ENCODE data around the gene LZTR1. TPM values are rescaled to one million over a fixed set of nuclear protein-coding genes. Genes with fewer than 3 reads are reported as not detected.

The LZTR1 gene
- total RNA-seq, 1 experiment from 2014 or later = 40.2 TPM

GRCh38 chr22:21044931-21045584 is 63.0 kb downstream of the LZTR1 start:
- DNase-seq (ENCODE audit: low read depth, low spot score) (no peak), ATAC-seq (peak; percentile 32)
- Histone ChIP-seq H3K27me3 (ENCODE audit: control insufficient read depth, insufficient read depth, low read length) (no peaks in the 10 kb centered on the region), H3K4me3 (ENCODE audit: low read depth in 2 of 2, low read length in 2 of 2) (peak overlapping the region; percentile 39 to 61), H3K27ac (ENCODE audit: low read length) (no peak overlapping the region), H3K4me1 (ENCODE audit: control insufficient read depth, insufficient read depth, low read length) (peaks cover 5% of the 10 kb centered on the region; the same call in 1 of the 2 replicates), H3K36me3 (ENCODE audit: control insufficient read depth, insufficient read depth, low read length) (no peaks in the 10 kb centered on the region), H3K9me3 (ENCODE audit: control insufficient read depth, insufficient read depth, low read depth, low read length) (no peaks in the 10 kb centered on the region)
- TF ChIP-seq CTCF (IDR thresholded peaks at IDR 0.05) (no peak), REST (IDR thresholded peaks at IDR 0.05; ENCODE audit: insufficient read depth in 1 of 2, low read depth in 2 of 2, low read length in 1 of 2) (no peak), SIN3A (IDR thresholded peaks at IDR 0.05; ENCODE audit: borderline replicate concordance, insufficient read depth, low read depth, low read length) (no peak), TCF7L2 (IDR thresholded peaks at IDR 0.05; ENCODE audit: low read depth, low read length) (no peak), POLR2AphosphoS5 (IDR thresholded peaks at IDR 0.05; ENCODE audit: low read depth, low read length) (no peak)
- intact Hi-C loops (cut with micrococcal nuclease; ENCODE audit: unreplicated experiment) = no loop called here
- ChIA-PET CTCF (no interaction called here), POLR2A (interaction anchor here (0.6 kb wide), 1 partner anchor 52 kb away, joined by 3 read pairs; no protein-coding TSS in a partner anchor)
- BruUV-seq (replicated peaks) = no TSS peak
- in situ Hi-C loops (cut with HindIII; ENCODE audit: low pct_unique_long_range_greater_than_20kb, low sequenced_read_pairs) = no loop called here

- POLR2A ChIA-PET = no interaction called here
- in situ Hi-C loops (cut with HindIII; ENCODE audit: low pct_unique_long_range_greater_than_20kb, low sequenced_read_pairs) (no loop called here), intact Hi-C loops (cut with micrococcal nuclease; ENCODE audit: unreplicated experiment) (no loop called here)
- Histone ChIP-seq H3K27ac (ENCODE audit: low read length) (no peak within 1 kb of the TSS), H3K4me3 (ENCODE audit: low read depth in 2 of 2, low read length in 2 of 2) (peak within 1 kb of the TSS; percentile 39 to 61), H3K4me1 (ENCODE audit: control insufficient read depth, insufficient read depth, low read length) (peaks cover 5% of the 10 kb centered on the region; the same call in 1 of the 2 replicates), H3K36me3 (ENCODE audit: control insufficient read depth, insufficient read depth, low read length) (no peaks in the 10 kb centered on the region), H3K27me3 (ENCODE audit: control insufficient read depth, insufficient read depth, low read length) (no peaks in the 10 kb centered on the region), H3K9me3 (ENCODE audit: control insufficient read depth, insufficient read depth, low read depth, low read length) (no peaks in the 10 kb centered on the region)
- DNase-seq (ENCODE audit: low read depth, low spot score) = no peak
- CTCF ChIA-PET = no interaction called here
- no TSS peak for BruUV-seq (replicated peaks)
- ATAC-seq = peak; percentile 97
- no peak for TF ChIP-seq REST (IDR thresholded peaks at IDR 0.05; ENCODE audit: insufficient read depth in 1 of 2, low read depth in 2 of 2, low read length in 1 of 2)
- TF ChIP-seq CTCF (IDR thresholded peaks at IDR 0.05) = no peak
- no peak for TF ChIP-seq TCF7L2 (IDR thresholded peaks at IDR 0.05; ENCODE audit: low read depth, low read length)
- no peak for TF ChIP-seq SIN3A (IDR thresholded peaks at IDR 0.05; ENCODE audit: borderline replicate concordance, insufficient read depth, low read depth, low read length)
- no peak for TF ChIP-seq POLR2AphosphoS5 (IDR thresholded peaks at IDR 0.05; ENCODE audit: low read depth, low read length)
Observed at GRCh38 chr22:21045585-21046294, 63.6 kb downstream of the LZTR1 start, which contains the start of gene LRRC74B. TSS of gene LRRC74B (plus strand) at chr22:21045946. CDS start at chr22:21045987, 41 bp downstream.

Data from Panc1 (cell line).